ENCODE data around the gene NACA2.

NACA2 gene

DNA sequence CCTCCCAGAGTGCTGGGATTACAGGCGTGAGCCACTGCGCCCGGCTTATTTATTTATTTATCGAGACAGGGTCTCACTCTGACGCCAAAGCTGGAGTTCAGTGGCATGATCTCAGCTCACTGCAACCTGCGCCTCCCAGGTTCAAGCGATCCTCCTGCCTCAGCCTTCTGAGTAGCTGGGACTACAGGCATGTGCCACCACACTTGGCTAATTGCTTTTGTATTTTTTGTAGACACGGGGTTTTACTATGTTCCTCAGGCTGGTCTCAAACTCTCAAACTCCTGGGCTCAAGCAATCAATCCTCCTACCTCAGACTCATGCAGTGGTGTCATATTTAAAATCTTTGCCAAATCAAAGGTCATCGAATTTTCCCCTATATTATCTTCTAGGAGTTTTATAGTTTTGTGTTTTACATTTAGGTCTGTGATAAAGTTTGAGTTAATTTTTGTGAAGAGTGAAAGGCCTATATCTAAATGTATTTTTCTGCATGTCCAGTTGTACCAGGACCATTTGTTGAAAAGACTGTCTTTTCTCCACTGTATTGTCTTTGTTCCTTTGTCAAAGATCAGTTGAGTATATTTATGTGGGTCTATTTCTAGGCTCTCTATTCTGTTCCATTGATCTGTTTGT is 47.1 kb downstream of the NACA2 start:
- FAIRE-seq, result no peak

DNA sequence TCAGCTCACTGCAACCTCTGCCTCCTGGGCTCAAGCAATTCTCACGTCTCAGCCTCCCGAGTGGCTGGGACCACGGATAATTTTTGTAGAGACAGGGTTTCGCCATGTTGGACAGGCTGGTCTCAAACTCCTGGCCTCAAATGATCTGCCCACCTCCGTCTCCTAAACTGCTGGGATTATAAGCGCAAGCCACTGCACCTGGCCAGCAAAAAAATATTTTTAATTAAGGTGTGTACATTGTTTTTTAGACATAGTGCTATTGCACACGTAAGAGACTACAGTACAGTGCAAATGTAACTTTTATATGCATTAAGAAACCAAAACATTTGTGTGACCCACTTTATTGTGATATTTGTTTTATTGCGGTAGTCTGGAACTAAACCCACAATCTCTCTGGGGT is 49.0 kb downstream of the NACA2 start:
- no peak for FAIRE-seq

DNA sequence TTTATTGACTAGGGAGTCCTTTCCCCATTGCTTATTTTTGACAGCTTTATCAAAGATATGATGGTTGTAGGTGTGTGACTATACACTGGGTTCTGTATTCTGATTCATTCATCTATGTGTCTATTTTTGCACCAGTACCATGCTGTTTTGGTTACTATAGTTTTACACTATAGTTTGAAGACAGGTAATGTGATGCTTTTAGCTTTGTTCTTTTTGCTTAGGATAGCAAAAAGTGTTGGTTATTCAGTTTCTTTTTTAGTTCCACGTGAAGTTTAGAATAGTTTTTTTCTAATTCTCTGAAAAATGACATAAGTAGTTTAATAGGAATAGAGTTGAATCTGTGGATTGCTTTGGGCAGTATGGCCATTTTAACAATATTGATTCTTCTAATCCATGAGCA is 50.1 kb downstream of the NACA2 start:
- no peak for FAIRE-seq

Data from islet of Langerhans (tissue), 1 donor.